K562 (cell line): ENCODE data around the gene FBXW9. TPM values are rescaled to one million over a fixed set of nuclear protein-coding genes. Genes with fewer than 3 reads are reported as not detected.

ENCODE experiments used
- ATAC-seq: fragments of 200-7000 bp; cut with Tn5 transposase; 3 replicates; pipeline ENCODE4 v1.9.1; 2020; ENCODE audit warnings: moderate library complexity
- BruUV-seq: library from RNA; stranded (reverse); fragments of 400-500 nt; replicated peaks from 2 replicates; lab custom pipeline; 2021; lab: Mats Ljungman, UMichigan
- CTCF ChIA-PET: fragments of 300-600 bp; formaldehyde crosslinking; extraction: SDS; loops from one replicate; lab custom pipeline; 2021; ENCODE audit warnings: low intra/inter-chr PET ratio; lab: Yijun Ruan, JAX
- POLR2A ChIA-PET: fragments of 300-600, 350-650 bp; sonication (Branson Sonifier 250); formaldehyde crosslinking; extraction: SDS; loops from one replicate; lab custom pipeline; 2021; ENCODE audit warnings: antibody characterized with exemption, inconsistent platforms; lab: Yijun Ruan, JAX
- DNase-seq, 4 experiments: peaks; one replicate each; pipeline versions ENCODE4 v3.0.0 to v3.0.0-alpha.2; 2011 to 2018; ENCODE audit warnings: low spot score in 3 of 4, mixed read lengths in 3 of 4; ENCODE audit errors: extremely low read depth in 1 of 4
- FAIRE-seq: peaks from 2 replicates; lab custom pipeline; 2011; peaks lifted over from hg19 to GRCh38; lab: Jason Lieb, UNC
- H2AFZ ChIP-seq: 2 replicates; pipeline ENCODE4 v1.6.0; 2011; ENCODE audit warnings: low read depth, low read length, control low read depth, inconsistent platforms
- H3K27ac ChIP-seq: fragments of 200-600 bp; 3 replicates; pipeline ENCODE4 v1.8.0; 2011; ENCODE audit warnings: low read depth, mild to moderate bottlenecking, control low read depth, inconsistent platforms, low read length, moderate library complexity, mixed read lengths; ENCODE audit errors: extremely low read depth
- H3K27me3 ChIP-seq, 2 experiments: fragments of 300-600 bp in 1 of 2; 2 replicates in 1 of 2; 3 replicates in 1 of 2; pipeline versions ENCODE4 v1.6.0 to v1.8.0; 2011; ENCODE audit warnings: inconsistent platforms in 2 of 2, low read length in 2 of 2, mild to moderate bottlenecking in 1 of 2, mixed read lengths in 1 of 2, moderate library complexity in 1 of 2; ENCODE audit not compliant: control insufficient read depth in 2 of 2, insufficient read depth in 2 of 2
- H3K36me3 ChIP-seq: fragments of 300-600 bp; 3 replicates; pipeline ENCODE4 v1.8.0; 2011; ENCODE audit warnings: mild to moderate bottlenecking, low read length, inconsistent platforms; ENCODE audit not compliant: control insufficient read depth, insufficient read depth
- H3K4me1 ChIP-seq, 2 experiments: fragments of 200-600 bp in 1 of 2; replicated peaks in 1 of 2; 2 replicates in 1 of 2; 3 replicates in 1 of 2; pipeline versions ENCODE4 v1.5.1 to v1.8.0; 2011; ENCODE audit warnings: inconsistent platforms in 2 of 2, low read length in 2 of 2, mild to moderate bottlenecking in 1 of 2, mixed read lengths in 1 of 2, moderate library complexity in 1 of 2; ENCODE audit not compliant: control insufficient read depth in 2 of 2, insufficient read depth in 2 of 2
- H3K4me2 ChIP-seq: 2 replicates; pipeline ENCODE4 v1.6.1; 2011; ENCODE audit warnings: low read length, control low read depth, inconsistent platforms, mixed read lengths; ENCODE audit not compliant: insufficient read depth
- H3K4me3 ChIP-seq: fragments of 200-600 bp; sonication (generic), shearing (Covaris generic); 2 replicates; pipeline ENCODE4 v1.5.1; 2016; ENCODE audit warnings: control low read depth, inconsistent platforms
- H3K79me2 ChIP-seq: fragments of 200-600 bp; 3 replicates; pipeline ENCODE4 v1.8.0; 2011; ENCODE audit warnings: low read length, inconsistent platforms; ENCODE audit not compliant: control insufficient read depth, insufficient read depth
- H3K9ac ChIP-seq, 2 experiments: 2 replicates each; pipeline versions ENCODE4 v1.6.0 to v1.6.1; 2011; ENCODE audit warnings: low read depth in 2 of 2, low read length in 2 of 2, control low read depth in 1 of 2, inconsistent platforms in 1 of 2, mild to moderate bottlenecking in 1 of 2, mixed read lengths in 1 of 2; ENCODE audit not compliant: insufficient read depth in 1 of 2
- H3K9me1 ChIP-seq: one replicate; pipeline ENCODE4 v1.6.0; 2011; ENCODE audit warnings: inconsistent platforms, mild to moderate bottlenecking, low read length, moderate library complexity; ENCODE audit not compliant: control insufficient read depth, insufficient read depth
- H3K9me3 ChIP-seq: replicated peaks from 2 replicates; pipeline ENCODE4 v1.5.1; 2011; ENCODE audit warnings: low read depth, low read length, inconsistent platforms; ENCODE audit not compliant: control insufficient read depth, insufficient read depth
- H4K20me1 ChIP-seq: replicated peaks from 2 replicates; pipeline ENCODE4 v1.6.1; 2011; ENCODE audit warnings: low read length, inconsistent platforms, mixed read lengths; ENCODE audit not compliant: control insufficient read depth, insufficient read depth
- ZNF696 ChIP-seq: fragments of 250-450 bp; sonication (Bioruptor Pico); conservative IDR thresholded peaks from 2 replicates; pipeline ENCODE4 v1.4.0; 2020; ENCODE audit warnings: mild to moderate bottlenecking, moderate library complexity
- WGBS: fragments of 100-300 bp; shearing (Covaris generic); methylation state at CpG from one replicate; pipeline ENCODE4 v1.1.6; 2016; ENCODE audit warnings: low coverage, mixed read lengths; ENCODE audit not compliant: insufficient coverage; ENCODE audit errors: missing lambda C conversion rate; 5-methylcytosine and 5-hydroxymethylcytosine counted together
- in situ Hi-C: fragments of 300-500 bp; cut with MboI; formaldehyde crosslinking; loops from 4 replicates; pipeline ENCODE4 v1.15.0; 2018; ENCODE audit warnings: inconsistent platforms, mixed read lengths
- intact Hi-C: fragments of 100-400 bp; cut with micrococcal nuclease; formaldehyde crosslinking; loops from 2 replicates; pipeline ENCODE4 v1.14.2; 2022
- polyA plus RNA-seq, 8 experiments: library from polyadenylated mRNA; depleted of rRNA in 4 of 8; stranded (reverse) in 5 of 8; unstranded in 3 of 8; fragments of >200 nt; fragmentation: Nextera tagmentation in 2 of 8; fragmentation: Illumina TruSeq in 1 of 8; extraction: Ambion mirVana in 2 of 8; extraction: Trizol in 1 of 8; gene quantifications; 2 replicates each; pipeline versions ENCODE4 v1.2.1 to v1.2.3, GENCODE V29; 2011 to 2014; ENCODE audit warnings: inconsistent platforms in 1 of 8, missing spikeins in 1 of 8
- total RNA-seq, 7 experiments: library from RNA; depleted of rRNA in 6 of 7; stranded (reverse); fragments of >200 nt in 6 of 7; fragmentation: Illumina TruSeq in 2 of 7; extraction: Trizol in 2 of 7; gene quantifications; 2 replicates each; pipeline versions ENCODE4 v1.2.1 to v1.2.3, GENCODE V29; 2011 to 2021; ENCODE audit warnings: low replicate concordance in 1 of 7
- TF ChIP-seq, protein P1 (sequence below): fragments of 250-450 bp; sonication (Bioruptor Pico); IDR thresholded peaks from 2 replicates; pipeline ENCODE4 v1.8.0; 2022; ENCODE audit warnings: moderate library complexity, mild to moderate bottlenecking, inconsistent platforms

The FBXW9 gene
- total and polyA plus RNA-seq, 9 of the 15 experiments (the other 6 are each of a cell fraction or from before 2014, with no cell fraction given): 0.23 to 21.7 (median 6.2) TPM

DNA sequence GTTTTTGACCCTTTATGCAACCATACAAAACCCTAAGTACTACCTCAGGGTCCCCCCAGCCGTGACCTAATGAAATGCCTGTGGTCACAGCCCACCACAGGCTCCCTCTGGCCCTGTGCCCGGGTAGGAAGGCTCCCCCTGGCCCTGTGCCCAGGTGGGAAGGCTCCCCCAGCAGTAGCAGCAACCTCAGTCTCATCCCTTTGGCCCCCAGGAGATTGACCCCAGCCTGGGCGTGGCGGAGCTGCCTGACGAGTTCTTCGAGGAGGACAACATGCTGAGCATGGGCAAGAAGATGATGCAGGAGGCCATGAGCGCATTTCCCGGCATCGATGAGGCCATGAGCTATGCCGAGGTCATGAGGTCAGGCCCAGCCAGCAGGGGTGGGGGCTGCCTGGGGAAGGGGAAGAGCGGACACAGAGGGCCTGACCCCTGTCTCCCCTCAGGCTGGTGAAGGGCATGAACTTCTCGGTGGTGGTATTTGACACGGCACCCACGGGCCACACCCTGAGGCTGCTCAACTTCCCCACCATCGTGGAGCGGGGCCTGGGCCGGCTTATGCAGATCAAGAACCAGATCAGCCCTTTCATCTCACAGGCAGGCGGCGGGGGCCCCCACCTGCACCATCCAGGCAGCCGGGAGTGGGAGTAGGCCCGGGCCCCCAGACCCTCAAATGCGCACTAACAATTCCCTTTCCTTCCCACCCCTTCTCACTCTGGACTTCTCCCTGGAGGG lies 48.9 kb upstream of the FBXW9 start:
- in situ Hi-C loops: no loop called here
- Histone ChIP-seq H3K9ac (no peak overlapping the region; a peak in 1 of 4 replicates), H3K36me3 (peaks cover 53% of the 10 kb centered on the region; the same call in 2 of the 3 replicates), H3K9me1 (no peaks in the 10 kb centered on the region), H3K4me1 (peaks cover 0 to 12% of the 10 kb centered on the region in 2 experiments; a peak in 2 of 5 replicates), H3K9me3 (peaks cover 9% of the 10 kb centered on the region), H3K27me3 (peaks cover 3% of the 10 kb centered on the region in 2 experiments; a peak in 3 of 5 replicates), H4K20me1 (no peaks in the 10 kb centered on the region), H3K4me2 (no peak overlapping the region), H3K79me2 (no peaks in the 10 kb centered on the region), H2AFZ (no peak overlapping the region), H3K4me3 (no peak overlapping the region), H3K27ac (no peak overlapping the region)
- CTCF ChIA-PET: no interaction called here
- intact Hi-C loops: no loop called here
- POLR2A ChIA-PET: interaction anchor here (1.6 to 2.0 kb wide), 2 partner anchors 8 to 9 kb away, joined by 4 to 7 read pairs; partner anchors contain the start of gene GET3
- TF ChIP-seq ZNF696 (CRISPR knock-in tag): no peak
- TF ChIP-seq, protein P1, sequence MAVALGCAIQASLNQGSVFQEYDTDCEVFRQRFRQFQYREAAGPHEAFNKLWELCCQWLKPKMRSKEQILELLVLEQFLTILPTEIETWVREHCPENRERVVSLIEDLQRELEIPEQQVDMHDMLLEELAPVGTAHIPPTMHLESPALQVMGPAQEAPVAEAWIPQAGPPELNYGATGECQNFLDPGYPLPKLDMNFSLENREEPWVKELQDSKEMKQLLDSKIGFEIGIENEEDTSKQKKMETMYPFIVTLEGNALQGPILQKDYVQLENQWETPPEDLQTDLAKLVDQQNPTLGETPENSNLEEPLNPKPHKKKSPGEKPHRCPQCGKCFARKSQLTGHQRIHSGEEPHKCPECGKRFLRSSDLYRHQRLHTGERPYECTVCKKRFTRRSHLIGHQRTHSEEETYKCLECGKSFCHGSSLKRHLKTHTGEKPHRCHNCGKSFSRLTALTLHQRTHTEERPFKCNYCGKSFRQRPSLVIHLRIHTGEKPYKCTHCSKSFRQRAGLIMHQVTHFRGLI (CRISPR knock-in tag): no peak
- ATAC-seq: no peak
- DNase-seq: no peak
- no TSS peak for BruUV-seq
- no peak for FAIRE-seq
- 81% methylated on average over 13 of the region's 22 CpGs for WGBS
